RWPE2 (cell line): ENCODE results near the gene C1orf94.

ENCODE experiments used
- ATAC-seq: fragments of 200-7000 bp; cut with Tn5 transposase; 3 replicates; pipeline ENCODE4 v1.9.1; 2021; ENCODE audit warnings: low read depth
- DNase-seq: peaks from one replicate; pipeline ENCODE4 v3.0.0-alpha.2; 2020; ENCODE audit warnings: low spot score
- H3K27ac ChIP-seq: fragments of 450-650 bp; 2 replicates; pipeline ENCODE4 v1.5.1; 2017; ENCODE audit warnings: mild to moderate bottlenecking; ENCODE audit not compliant: poor library complexity, severe bottlenecking
- H3K27me3 ChIP-seq: fragments of 250-450 bp; sonication (Bioruptor Pico); 2 replicates; pipeline ENCODE4 v1.5.1; 2021; ENCODE audit warnings: mild to moderate bottlenecking, moderate library complexity; ENCODE audit not compliant: insufficient read depth, poor library complexity, severe bottlenecking
- H3K36me3 ChIP-seq: fragments of 250-450 bp; sonication (Bioruptor Pico); 2 replicates; pipeline ENCODE4 v1.5.1; 2020; ENCODE audit warnings: low read depth, mild to moderate bottlenecking, moderate library complexity
- H3K4me1 ChIP-seq: fragments of 250-450 bp; sonication (Bioruptor Pico); 2 replicates; pipeline ENCODE4 v1.5.1; 2021; ENCODE audit warnings: mild to moderate bottlenecking, moderate library complexity; ENCODE audit not compliant: insufficient read depth, poor library complexity, severe bottlenecking
- H3K4me3 ChIP-seq: fragments of 250-450 bp; sonication (Bioruptor Pico); 2 replicates; pipeline ENCODE4 v1.5.1; 2021; ENCODE audit warnings: mild to moderate bottlenecking, moderate library complexity; ENCODE audit not compliant: severe bottlenecking
- H3K9me3 ChIP-seq: fragments of 250-450 bp; sonication (Bioruptor Pico); 2 replicates; pipeline ENCODE4 v1.5.1; 2021; ENCODE audit warnings: mild to moderate bottlenecking, moderate library complexity; ENCODE audit not compliant: severe bottlenecking
- CTCF ChIP-seq: fragments of 450-650 bp; IDR thresholded peaks from one replicate; pipeline ENCODE4 v1.5.1; 2017; ENCODE audit warnings: mild to moderate bottlenecking, moderate library complexity; ENCODE audit not compliant: poor library complexity, severe bottlenecking

C1orf94 gene

GRCh38 chr1:34176830-34177603 lies at the start of gene C1orf94:
C1orf94 (plus strand) TSS chr1:34176907; CDS start chr1:34177790, 883 bp downstream.
- Histone ChIP-seq H3K36me3 (no peaks in the 10 kb centered on the region), H3K4me3 (no peak within 1 kb of the TSS), H3K27me3 (peaks cover 44% of the 10 kb centered on the region), H3K4me1 (no peaks in the 10 kb centered on the region), H3K27ac (no peak within 1 kb of the TSS), H3K9me3 (no peaks in the 10 kb centered on the region)
- DNase-seq (no peak), ATAC-seq (no peak)
- no peak for TF ChIP-seq CTCF

GRCh38 chr1:34127006-34128000 lies 49.4 kb upstream of the C1orf94 start:
- no peaks in the 10 kb centered on the region for H3K27me3 ChIP-seq
- no peaks in the 10 kb centered on the region for H3K36me3 ChIP-seq
- TF ChIP-seq CTCF: no peak
- DNase-seq (no peak), ATAC-seq (no peak)
- no peak overlapping the region for H3K4me3 ChIP-seq
- no peak overlapping the region for H3K27ac ChIP-seq
- H3K9me3 ChIP-seq: no peaks in the 10 kb centered on the region
- H3K4me1 ChIP-seq: no peaks in the 10 kb centered on the region

DNA sequence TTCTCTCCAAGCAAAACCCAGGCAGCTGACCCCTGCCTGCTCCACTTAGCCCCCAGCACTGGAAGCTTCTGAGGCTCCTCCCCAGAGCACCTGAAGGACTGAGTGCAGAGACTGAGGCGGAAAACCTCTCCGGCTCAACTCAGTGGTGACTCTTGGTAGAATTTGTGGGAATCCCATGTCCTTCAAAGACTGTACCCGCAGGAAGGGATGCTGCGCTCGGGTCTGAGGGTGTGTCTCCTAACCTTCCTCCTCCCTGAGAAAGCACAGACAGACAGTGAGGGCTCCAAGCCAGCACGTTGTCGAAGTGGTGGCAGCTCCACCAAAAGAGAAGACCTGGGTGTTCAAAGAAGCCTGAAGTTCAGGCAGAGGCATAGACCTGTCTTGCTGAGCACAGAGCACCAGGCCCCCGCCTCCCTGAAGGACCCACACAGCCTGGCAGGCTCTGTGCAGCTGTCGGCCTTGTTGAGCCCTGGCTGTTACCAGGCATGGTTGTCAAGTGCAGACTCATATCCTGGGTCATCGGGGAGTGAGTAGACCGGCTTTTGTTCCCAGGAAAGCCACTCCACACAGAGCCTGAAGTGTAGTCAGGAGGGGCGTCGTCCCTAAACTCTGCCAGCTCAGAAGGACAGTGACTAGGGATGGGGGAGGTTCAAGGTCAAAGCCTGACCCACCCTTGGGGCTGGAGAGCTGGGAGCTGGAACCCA lies 48.4 kb upstream of the C1orf94 start:
- Histone ChIP-seq H3K9me3 (no peaks in the 10 kb centered on the region), H3K36me3 (no peaks in the 10 kb centered on the region), H3K27me3 (no peaks in the 10 kb centered on the region), H3K27ac (no peak overlapping the region), H3K4me1 (no peaks in the 10 kb centered on the region), H3K4me3 (no peak overlapping the region)
- no peak for TF ChIP-seq CTCF
- DNase-seq (no peak), ATAC-seq (no peak)

GRCh38 chr1:34129630-34130029 lies 47.1 kb upstream of the C1orf94 start:
- ATAC-seq: no peak
- Histone ChIP-seq H3K27me3 (no peaks in the 10 kb centered on the region), H3K4me1 (no peaks in the 10 kb centered on the region), H3K36me3 (no peaks in the 10 kb centered on the region), H3K4me3 (no peak overlapping the region), H3K9me3 (no peaks in the 10 kb centered on the region), H3K27ac (no peak overlapping the region)
- no peak for DNase-seq
- TF ChIP-seq CTCF: no peak
